SK-N-SH (cell line): Measurements from ENCODE around the gene PDE8A. TPM values are rescaled to one million over a fixed set of nuclear protein-coding genes. Genes with fewer than 3 reads are reported as not detected.

ENCODE experiments used
- CTCF ChIA-PET: fragments of 300-600, 350-600 bp; formaldehyde crosslinking; extraction: SDS; loops from one replicate; lab custom pipeline; 2021; lab: Yijun Ruan, JAX
- POLR2A ChIA-PET: fragments of 350-600 bp; sonication (Branson Sonifier 250); formaldehyde crosslinking; extraction: SDS; loops from one replicate; lab custom pipeline; 2020; ENCODE audit warnings: antibody characterized with exemption, inconsistent platforms; lab: Yijun Ruan, JAX
- DNase-seq: peaks from one replicate; pipeline ENCODE4 v3.0.0; 2012
- H2AFZ ChIP-seq: fragments of 200-600 bp; sonication (generic); 2 replicates; pipeline ENCODE4 v1.8.1; 2016; ENCODE audit warnings: antibody characterized with exemption, mild to moderate bottlenecking, low read depth
- H3F3A ChIP-seq: fragments of 200-600 bp; sonication (generic); replicated peaks from 2 replicates; pipeline ENCODE3; 2016; ENCODE audit warnings: antibody characterized with exemption, mild to moderate bottlenecking; ENCODE audit not compliant: insufficient read depth
- H3K27ac ChIP-seq, 2 experiments: fragments of 200-500 bp in 1 of 2; fragments of 200-600 bp in 1 of 2; sonication (Bioruptor generic) in 1 of 2; sonication (generic), shearing (Covaris generic) in 1 of 2; 2 replicates each; pipeline versions ENCODE4 v1.5.1 to v1.6.1; 2014 to 2016; ENCODE audit warnings: low read depth in 2 of 2, inconsistent platforms in 1 of 2, low read length in 1 of 2, mild to moderate bottlenecking in 1 of 2, mixed read lengths in 1 of 2
- H3K27me3 ChIP-seq: fragments of 200-600 bp; sonication (generic), shearing (Covaris generic); 2 replicates; pipeline ENCODE4 v1.6.1; 2016; ENCODE audit warnings: mixed run types; ENCODE audit not compliant: insufficient read depth
- H3K36me3 ChIP-seq, 2 experiments: fragments of 200-500 bp in 1 of 2; fragments of 200-600 bp in 1 of 2; sonication (Bioruptor generic) in 1 of 2; sonication (generic) in 1 of 2; replicated peaks in 1 of 2; 2 replicates each; pipeline versions ENCODE3 to v1.5.1; 2014 to 2016; ENCODE audit warnings: low read length in 1 of 2, mild to moderate bottlenecking in 1 of 2; ENCODE audit not compliant: insufficient read depth in 2 of 2, control insufficient read depth in 1 of 2
- H3K4me1 ChIP-seq, 2 experiments: fragments of 200-500 bp in 1 of 2; fragments of 200-600 bp in 1 of 2; sonication (Bioruptor generic) in 1 of 2; sonication (generic), shearing (Covaris generic) in 1 of 2; 2 replicates each; pipeline versions ENCODE4 v1.5.1 to v1.6.1; 2014 to 2016; ENCODE audit warnings: low read depth in 1 of 2, low read length in 1 of 2, mixed run types in 1 of 2; ENCODE audit not compliant: insufficient read depth in 2 of 2, control insufficient read depth in 1 of 2
- H3K4me2 ChIP-seq: fragments of 200-600 bp; sonication (generic), shearing (Covaris generic); 2 replicates; pipeline ENCODE4 v1.6.1; 2017; ENCODE audit warnings: mixed run types
- H3K4me3 ChIP-seq, 2 experiments: fragments of 200-500 bp in 1 of 2; fragments of 200-600 bp in 1 of 2; sonication (Bioruptor generic) in 1 of 2; sonication (generic), shearing (Covaris generic) in 1 of 2; 2 replicates each; pipeline versions ENCODE4 v1.5.1 to v1.8.1; 2014 to 2016; ENCODE audit warnings: low read depth in 2 of 2, inconsistent platforms in 1 of 2, low read length in 1 of 2, mild to moderate bottlenecking in 1 of 2, mixed read lengths in 1 of 2, moderate library complexity in 1 of 2
- H3K79me2 ChIP-seq: fragments of 200-600 bp; sonication (generic); 2 replicates; pipeline ENCODE4 v1.8.1; 2017; ENCODE audit warnings: mild to moderate bottlenecking; ENCODE audit not compliant: insufficient read depth
- H3K9ac ChIP-seq: fragments of 200-600 bp; sonication (generic); 2 replicates; pipeline ENCODE4 v1.6.1; 2017; ENCODE audit warnings: mixed run types
- H3K9me2 ChIP-seq: fragments of 200-600 bp; sonication (generic); 2 replicates; pipeline ENCODE4 v1.6.1; 2017; ENCODE audit warnings: mixed run types
- H3K9me3 ChIP-seq: fragments of 200-600 bp; sonication (generic); 2 replicates; pipeline ENCODE4 v1.6.1; 2017; ENCODE audit warnings: mixed run types, mild to moderate bottlenecking, moderate library complexity
- H4K20me1 ChIP-seq: fragments of 200-600 bp; sonication (generic); 2 replicates; pipeline ENCODE4 v1.6.1; 2017; ENCODE audit warnings: mild to moderate bottlenecking, mixed run types; ENCODE audit not compliant: insufficient read depth
- ELF1 ChIP-seq: IDR thresholded peaks from 2 replicates; pipeline ENCODE4 v1.4.0; 2012
- EP300 ChIP-seq, 2 experiments: IDR thresholded peaks; 2 replicates each; pipeline versions ENCODE4 v1.4.0 to v1.6.1; 2012; ENCODE audit warnings: borderline replicate concordance in 1 of 2, low read depth in 1 of 2, low read length in 1 of 2
- EZH2phosphoT487 ChIP-seq: fragments of 200-600 bp; sonication (generic); IDR thresholded peaks from 2 replicates; pipeline ENCODE4 v1.6.1; 2017; ENCODE audit warnings: low read depth, mixed run types, mild to moderate bottlenecking, antibody characterized with exemption, moderate library complexity, borderline replicate concordance
- FOSL2 ChIP-seq: IDR thresholded peaks from 2 replicates; pipeline ENCODE4 v1.4.0; 2012; ENCODE audit warnings: low read depth, mild to moderate bottlenecking, moderate library complexity, borderline replicate concordance
- FOXJ3 ChIP-seq: sonication (generic); formaldehyde crosslinking; IDR thresholded peaks from 2 replicates; pipeline ENCODE4 v1.5.1; 2020; ENCODE audit warnings: mild to moderate bottlenecking, missing genetic modification reagents
- FOXM1 ChIP-seq: IDR thresholded peaks from 2 replicates; pipeline ENCODE4 v1.4.0; 2012; ENCODE audit warnings: low read depth, mild to moderate bottlenecking
- GABPA ChIP-seq: IDR thresholded peaks from 2 replicates; pipeline ENCODE4 v1.4.0; 2012; ENCODE audit warnings: low read depth, mild to moderate bottlenecking
- GATA2 ChIP-seq: sonication (generic); formaldehyde crosslinking; IDR thresholded peaks from 2 replicates; pipeline ENCODE4 v1.5.0; 2020; ENCODE audit warnings: mild to moderate bottlenecking, missing genetic modification reagents
- IRF3 ChIP-seq: fragments of 150-350 bp; IDR thresholded peaks from 2 replicates; pipeline ENCODE4 v1.6.1; 2016; ENCODE audit warnings: mild to moderate bottlenecking, low read depth, low read length
- JUND ChIP-seq: IDR thresholded peaks from 2 replicates; pipeline ENCODE4 v1.4.0; 2012
- MEF2A ChIP-seq: IDR thresholded peaks from 2 replicates; pipeline ENCODE4 v1.4.0; 2012; ENCODE audit warnings: low read depth, borderline replicate concordance
- PBX3 ChIP-seq: IDR thresholded peaks from 2 replicates; pipeline ENCODE4; 2012
- REST ChIP-seq: IDR thresholded peaks from 2 replicates; pipeline ENCODE4 v1.6.1; 2012; ENCODE audit warnings: mild to moderate bottlenecking, low read depth, low read length, moderate library complexity
- RXRA ChIP-seq: IDR thresholded peaks from 2 replicates; pipeline ENCODE4 v1.4.0; 2012; ENCODE audit warnings: low read depth, mild to moderate bottlenecking, borderline replicate concordance
- TEAD4 ChIP-seq: IDR thresholded peaks from 2 replicates; pipeline ENCODE4 v1.4.0; 2012; ENCODE audit warnings: mild to moderate bottlenecking, borderline replicate concordance; ENCODE audit not compliant: insufficient read depth
- USF1 ChIP-seq: IDR thresholded peaks from 2 replicates; pipeline ENCODE4 v1.4.0; 2012; ENCODE audit warnings: low read depth, borderline replicate concordance
- ZBTB33 ChIP-seq: IDR thresholded peaks from 2 replicates; pipeline ENCODE4 v1.4.0; 2012; ENCODE audit warnings: low read depth, borderline replicate concordance
- WGBS: methylation state at CpG from one replicate; pipeline ENCODE4 v1.1.6; 2017; ENCODE audit warnings: low lambda C conversion rate; 5-methylcytosine and 5-hydroxymethylcytosine counted together
- polyA plus RNA-seq, 3 experiments: library from polyadenylated mRNA; depleted of rRNA; stranded (reverse); fragments of >200 nt; gene quantifications; 2 replicates each; pipeline ENCODE4 v1.2.3, GENCODE V29; 2012

PDE8A gene
- polyA plus RNA-seq, 1 of the 3 experiments (the other 2 are of a cell fraction): 13.4 TPM

- no peak for TF ChIP-seq REST
- TF ChIP-seq IRF3: no peak
Measured at GRCh38 chr15:85088300-85088699, 106.6 kb downstream of the PDE8A start (continued).

GRCh38 chr15:85089929-85090597 lies 108.4 kb downstream of the PDE8A start:
- peaks cover 0 to 16% of the 10 kb centered on the region in 2 experiments; a peak in 1 of 4 replicates for H3K4me1 ChIP-seq
- H3K9me3 ChIP-seq: no peaks in the 10 kb centered on the region
- H3K4me3 ChIP-seq: no peak overlapping the region
- H4K20me1 ChIP-seq: no peaks in the 10 kb centered on the region
- no peaks in the 10 kb centered on the region for H3K79me2 ChIP-seq
- ChIA-PET CTCF (no interaction called here), POLR2A (no interaction called here)
- peak overlapping the region in 1 of 2 experiments; percentile 64; a peak in 2 of 4 replicates for H3K27ac ChIP-seq
- WGBS: 73% methylated on average over 5 of the region's 5 CpGs
- peak; percentile 17 for DNase-seq
- H3K27me3 ChIP-seq: no peaks in the 10 kb centered on the region
- peaks cover 8 to 50% of the 10 kb centered on the region in 2 experiments for H3K36me3 ChIP-seq
- no peaks in the 10 kb centered on the region for H3F3A ChIP-seq
- H3K4me2 ChIP-seq: no peak overlapping the region
- no peak overlapping the region for H2AFZ ChIP-seq
- H3K9me2 ChIP-seq: no peaks in the 10 kb centered on the region
- H3K9ac ChIP-seq: no peak overlapping the region
- TF ChIP-seq EP300 (IDR thresholded peaks at IDR 0.05; ENCODE audit: borderline replicate concordance in 1 of 2, low read depth in 1 of 2, low read length in 1 of 2) (peak in 1 of 2 experiments; percentile 78; a peak in 2 of 4 replicates), GABPA (no peak), JUND (no peak), FOSL2 (no peak), TEAD4 (no peak), EZH2phosphoT487 (no peak), ZBTB33 (no peak), RXRA (no peak), FOXM1 (no peak), ELF1 (no peak), MEF2A (no peak), REST (no peak), GATA2 (peak; percentile 43; the same call in 1 of the 2 replicates), FOXJ3 (no peak), USF1 (no peak), PBX3 (no peak)
